OCI-LY7 (cell line): ENCODE data around the gene TLCD1.
A peak's percentile ranks its signal among the peaks of the same experiment; 100 is the strongest.

Experiments used
- CTCF ChIP-seq: fragments of 200-600 bp; sonication (generic); conservative IDR thresholded peaks from 2 replicates; pipeline ENCODE4 v1.5.1; 2014; ENCODE audit warnings: mild to moderate bottlenecking, antibody characterized with exemption, low read length, moderate library complexity, mixed read lengths
- EZH2phosphoT487 ChIP-seq: fragments of 200-600 bp; sonication (generic); IDR thresholded peaks from 2 replicates; pipeline ENCODE4 v1.6.1; 2018; ENCODE audit warnings: low read depth, borderline replicate concordance, mild to moderate bottlenecking, mixed run types, antibody characterized with exemption, low read length, moderate library complexity, mixed read lengths

- peak; percentile 99 for TF ChIP-seq CTCF
- no peak for TF ChIP-seq EZH2phosphoT487
Measured at GRCh38 chr17:28763804-28764266, 37.8 kb upstream of the TLCD1 start.
